KMS-11 (cell line): ENCODE results near the gene PEX3.

Experiments used
- H2AFZ ChIP-seq: fragments of 200-600 bp; sonication (generic); 2 replicates; pipeline ENCODE4 v1.6.1; 2016; ENCODE audit warnings: antibody characterized with exemption, mixed run types, low read depth
- H3K27ac ChIP-seq: fragments of 200-600 bp; sonication (generic); 2 replicates; pipeline ENCODE4 v1.6.1; 2016; ENCODE audit warnings: mild to moderate bottlenecking, mixed run types
- H3K27me3 ChIP-seq: fragments of 200-600 bp; sonication (generic); 2 replicates; pipeline ENCODE4 v1.6.1; 2017; ENCODE audit warnings: mild to moderate bottlenecking, low read depth, mixed run types, moderate library complexity; ENCODE audit not compliant: insufficient read depth
- H3K36me3 ChIP-seq: fragments of 200-600 bp; sonication (generic); 2 replicates; pipeline ENCODE4 v1.6.1; 2017; ENCODE audit warnings: mild to moderate bottlenecking, mixed run types; ENCODE audit not compliant: insufficient read depth
- H3K4me1 ChIP-seq: fragments of 200-600 bp; sonication (generic); 2 replicates; pipeline ENCODE4 v1.6.1; 2016; ENCODE audit warnings: mild to moderate bottlenecking, low read depth, mixed run types; ENCODE audit not compliant: poor library complexity, severe bottlenecking
- H3K4me2 ChIP-seq: fragments of 200-600 bp; sonication (generic); 2 replicates; pipeline ENCODE4 v1.7.0; 2016; ENCODE audit warnings: mild to moderate bottlenecking, mixed run types
- H3K4me3 ChIP-seq: fragments of 200-600 bp; sonication (generic); IDR thresholded peaks from 2 replicates; pipeline ENCODE4 v1.6.1; 2017; ENCODE audit warnings: low read depth, low read length, mixed read lengths; ENCODE audit not compliant: insufficient read depth
- H3K79me2 ChIP-seq: fragments of 200-600 bp; sonication (generic); 2 replicates; pipeline ENCODE4 v1.6.1; 2016; ENCODE audit warnings: low read depth, mixed run types; ENCODE audit not compliant: insufficient read depth
- H3K9ac ChIP-seq: fragments of 200-600 bp; sonication (generic); 2 replicates; pipeline ENCODE4 v1.6.1; 2016; ENCODE audit warnings: mild to moderate bottlenecking, mixed run types
- H4K20me1 ChIP-seq: fragments of 200-600 bp; sonication (generic); 2 replicates; pipeline ENCODE4 v1.6.1; 2016; ENCODE audit warnings: mild to moderate bottlenecking, mixed run types; ENCODE audit not compliant: insufficient read depth
- TF ChIP-seq, protein P1 (sequence below): fragments of 200-600 bp; sonication (generic); conservative IDR thresholded peaks from 2 replicates; pipeline ENCODE4 v1.6.1; 2017; ENCODE audit warnings: low read depth, mild to moderate bottlenecking, antibody characterized with exemption, low read length, moderate library complexity, mixed read lengths

The PEX3 gene

GRCh38 chr6:143540192-143540591, 89.6 kb downstream of the PEX3 start:
- Histone ChIP-seq H3K36me3 (no peaks in the 10 kb centered on the region), H3K4me2 (no peak overlapping the region), H3K27ac (no peak overlapping the region)

More at GRCh38 chr6:143540192-143540591, 89.6 kb downstream of the PEX3 start:
- TF ChIP-seq, protein P1, sequence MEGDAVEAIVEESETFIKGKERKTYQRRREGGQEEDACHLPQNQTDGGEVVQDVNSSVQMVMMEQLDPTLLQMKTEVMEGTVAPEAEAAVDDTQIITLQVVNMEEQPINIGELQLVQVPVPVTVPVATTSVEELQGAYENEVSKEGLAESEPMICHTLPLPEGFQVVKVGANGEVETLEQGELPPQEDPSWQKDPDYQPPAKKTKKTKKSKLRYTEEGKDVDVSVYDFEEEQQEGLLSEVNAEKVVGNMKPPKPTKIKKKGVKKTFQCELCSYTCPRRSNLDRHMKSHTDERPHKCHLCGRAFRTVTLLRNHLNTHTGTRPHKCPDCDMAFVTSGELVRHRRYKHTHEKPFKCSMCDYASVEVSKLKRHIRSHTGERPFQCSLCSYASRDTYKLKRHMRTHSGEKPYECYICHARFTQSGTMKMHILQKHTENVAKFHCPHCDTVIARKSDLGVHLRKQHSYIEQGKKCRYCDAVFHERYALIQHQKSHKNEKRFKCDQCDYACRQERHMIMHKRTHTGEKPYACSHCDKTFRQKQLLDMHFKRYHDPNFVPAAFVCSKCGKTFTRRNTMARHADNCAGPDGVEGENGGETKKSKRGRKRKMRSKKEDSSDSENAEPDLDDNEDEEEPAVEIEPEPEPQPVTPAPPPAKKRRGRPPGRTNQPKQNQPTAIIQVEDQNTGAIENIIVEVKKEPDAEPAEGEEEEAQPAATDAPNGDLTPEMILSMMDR = no peak
- Histone ChIP-seq H3K79me2 (no peaks in the 10 kb centered on the region), H4K20me1 (no peaks in the 10 kb centered on the region), H2AFZ (no peak overlapping the region), H3K9ac (no peak overlapping the region), H3K4me3 (no peak overlapping the region), H3K4me1 (peaks cover 10% of the 10 kb centered on the region), H3K27me3 (no peaks in the 10 kb centered on the region)
